ENCODE measurements around the gene CLCN5.

DNA sequence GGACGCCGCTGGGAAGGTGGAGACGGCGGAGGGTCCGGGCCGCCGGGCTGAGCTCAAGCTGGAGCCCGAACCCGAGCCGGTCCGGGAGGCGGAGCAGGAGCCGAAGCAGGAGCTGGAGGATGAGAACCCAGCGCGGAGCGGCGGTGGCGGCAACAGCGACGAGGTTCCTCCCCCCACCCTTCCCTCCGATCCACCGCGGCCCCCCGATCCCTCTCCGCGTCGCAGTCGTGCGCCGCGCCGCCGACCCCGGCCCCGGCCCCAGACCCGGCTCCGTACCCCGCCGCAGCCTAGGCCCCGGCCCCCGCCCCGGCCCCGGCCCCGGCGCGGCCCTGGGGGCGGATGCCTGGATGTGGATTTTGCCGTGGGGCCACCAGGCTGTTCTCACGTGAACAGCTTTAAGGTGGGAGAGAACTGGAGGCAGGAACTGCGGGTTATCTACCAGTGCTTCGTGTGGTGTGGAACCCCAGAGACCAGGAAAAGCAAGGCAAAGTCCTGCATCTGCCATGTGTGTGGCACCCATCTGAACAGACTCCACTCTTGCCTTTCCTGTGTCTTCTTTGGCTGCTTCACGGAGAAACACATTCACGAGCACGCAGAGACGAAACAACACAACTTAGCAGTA is 42.6 kb upstream of the CLCN5 start:
- TF ChIP-seq POLR2A (IDR thresholded peaks at IDR 0.05): no peak
- TF ChIP-seq, protein P1, sequence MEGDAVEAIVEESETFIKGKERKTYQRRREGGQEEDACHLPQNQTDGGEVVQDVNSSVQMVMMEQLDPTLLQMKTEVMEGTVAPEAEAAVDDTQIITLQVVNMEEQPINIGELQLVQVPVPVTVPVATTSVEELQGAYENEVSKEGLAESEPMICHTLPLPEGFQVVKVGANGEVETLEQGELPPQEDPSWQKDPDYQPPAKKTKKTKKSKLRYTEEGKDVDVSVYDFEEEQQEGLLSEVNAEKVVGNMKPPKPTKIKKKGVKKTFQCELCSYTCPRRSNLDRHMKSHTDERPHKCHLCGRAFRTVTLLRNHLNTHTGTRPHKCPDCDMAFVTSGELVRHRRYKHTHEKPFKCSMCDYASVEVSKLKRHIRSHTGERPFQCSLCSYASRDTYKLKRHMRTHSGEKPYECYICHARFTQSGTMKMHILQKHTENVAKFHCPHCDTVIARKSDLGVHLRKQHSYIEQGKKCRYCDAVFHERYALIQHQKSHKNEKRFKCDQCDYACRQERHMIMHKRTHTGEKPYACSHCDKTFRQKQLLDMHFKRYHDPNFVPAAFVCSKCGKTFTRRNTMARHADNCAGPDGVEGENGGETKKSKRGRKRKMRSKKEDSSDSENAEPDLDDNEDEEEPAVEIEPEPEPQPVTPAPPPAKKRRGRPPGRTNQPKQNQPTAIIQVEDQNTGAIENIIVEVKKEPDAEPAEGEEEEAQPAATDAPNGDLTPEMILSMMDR (IDR thresholded peaks at IDR 0.05): no peak
